Measurements from ENCODE around the gene SLC25A12.

The SLC25A12 gene

GRCh38 chr2:171747371-171747770 lies 146.7 kb downstream of the SLC25A12 start:
- Histone ChIP-seq H3K9me3 (ENCODE audit: severe bottlenecking) (no peaks in the 10 kb centered on the region), H3K36me3 (peaks cover 50% of the 10 kb centered on the region), H3K27me3 (ENCODE audit: insufficient read depth, low read depth, severe bottlenecking) (no peaks in the 10 kb centered on the region), H3K4me3 (ENCODE audit: low read depth, low read length) (no peak overlapping the region), H3K27ac (no peak overlapping the region)
- TF ChIP-seq CTCF (IDR thresholded peaks at IDR 0.05; ENCODE audit: low read depth, low read length): no peak
- no peak for DNase-seq

DNA sequence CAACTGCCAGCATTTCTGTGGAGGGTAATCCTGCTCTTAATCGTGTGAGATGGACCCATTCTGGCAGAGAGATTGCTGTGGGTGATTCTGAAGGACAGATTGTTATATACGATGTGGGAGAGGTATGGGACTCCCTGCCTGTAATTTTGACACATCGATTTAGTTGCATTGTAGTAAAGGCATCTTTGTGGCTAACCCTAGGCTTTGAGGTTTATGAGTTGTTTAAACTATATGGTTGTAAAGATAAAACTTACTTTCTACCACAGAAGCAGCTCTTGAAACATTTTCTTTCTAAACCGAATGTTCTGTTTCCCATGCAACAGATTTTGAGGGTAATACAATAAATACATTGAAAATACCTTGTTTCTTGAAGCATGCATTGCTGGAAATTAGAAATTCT lies 148.2 kb downstream of the SLC25A12 start:
- Histone ChIP-seq H3K27ac (no peak overlapping the region), H3K9me3 (ENCODE audit: severe bottlenecking) (no peaks in the 10 kb centered on the region), H3K4me3 (ENCODE audit: low read depth, low read length) (no peak overlapping the region), H3K36me3 (peaks cover 54% of the 10 kb centered on the region), H3K27me3 (ENCODE audit: insufficient read depth, low read depth, severe bottlenecking) (no peaks in the 10 kb centered on the region)
- no peak for TF ChIP-seq CTCF (IDR thresholded peaks at IDR 0.05; ENCODE audit: low read depth, low read length)
- DNase-seq: no peak

- Histone ChIP-seq H3K9me3 (ENCODE audit: severe bottlenecking) (no peaks in the 10 kb centered on the region), H3K4me3 (ENCODE audit: low read depth, low read length) (no peak overlapping the region), H3K36me3 (peaks cover 54% of the 10 kb centered on the region), H3K27ac (no peak overlapping the region), H3K27me3 (ENCODE audit: insufficient read depth, low read depth, severe bottlenecking) (no peaks in the 10 kb centered on the region)
- no peak for TF ChIP-seq CTCF (IDR thresholded peaks at IDR 0.05; ENCODE audit: low read depth, low read length)
- DNase-seq: no peak
Measured at GRCh38 chr2:171745141-171745540, 148.9 kb downstream of the SLC25A12 start.

DNA sequence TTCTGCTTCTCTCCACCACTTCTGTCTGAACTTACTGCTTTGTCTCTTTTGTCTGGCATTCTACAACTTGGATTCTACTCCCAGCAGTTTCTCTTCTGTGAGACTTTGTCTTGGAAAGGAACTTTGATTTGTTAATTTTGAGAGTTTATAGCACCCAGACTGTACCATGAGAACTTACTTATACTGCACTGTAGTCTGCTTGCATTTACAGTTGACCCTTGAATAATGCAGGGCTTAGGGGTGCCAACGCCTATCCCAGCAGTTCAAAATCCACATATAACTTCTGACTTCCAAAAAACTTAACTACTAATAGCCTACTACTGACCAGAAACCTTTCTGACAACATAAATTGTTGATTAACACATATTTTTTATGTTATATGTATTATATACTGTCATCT lies 151.3 kb downstream of the SLC25A12 start:
- Histone ChIP-seq H3K27ac (no peak overlapping the region), H3K36me3 (peaks cover 44% of the 10 kb centered on the region), H3K4me3 (ENCODE audit: low read depth, low read length) (no peak overlapping the region), H3K27me3 (ENCODE audit: insufficient read depth, low read depth, severe bottlenecking) (no peaks in the 10 kb centered on the region), H3K9me3 (ENCODE audit: severe bottlenecking) (no peaks in the 10 kb centered on the region)
- DNase-seq: no peak
- no peak for TF ChIP-seq CTCF (IDR thresholded peaks at IDR 0.05; ENCODE audit: low read depth, low read length)

- DNase-seq: no peak
- no peak overlapping the region for H3K4me3 ChIP-seq (ENCODE audit: low read depth, low read length)
- TF ChIP-seq CTCF (IDR thresholded peaks at IDR 0.05; ENCODE audit: low read depth, low read length): no peak
Measured at GRCh38 chr2:171741189-171741588, 152.9 kb downstream of the SLC25A12 start.

DNA sequence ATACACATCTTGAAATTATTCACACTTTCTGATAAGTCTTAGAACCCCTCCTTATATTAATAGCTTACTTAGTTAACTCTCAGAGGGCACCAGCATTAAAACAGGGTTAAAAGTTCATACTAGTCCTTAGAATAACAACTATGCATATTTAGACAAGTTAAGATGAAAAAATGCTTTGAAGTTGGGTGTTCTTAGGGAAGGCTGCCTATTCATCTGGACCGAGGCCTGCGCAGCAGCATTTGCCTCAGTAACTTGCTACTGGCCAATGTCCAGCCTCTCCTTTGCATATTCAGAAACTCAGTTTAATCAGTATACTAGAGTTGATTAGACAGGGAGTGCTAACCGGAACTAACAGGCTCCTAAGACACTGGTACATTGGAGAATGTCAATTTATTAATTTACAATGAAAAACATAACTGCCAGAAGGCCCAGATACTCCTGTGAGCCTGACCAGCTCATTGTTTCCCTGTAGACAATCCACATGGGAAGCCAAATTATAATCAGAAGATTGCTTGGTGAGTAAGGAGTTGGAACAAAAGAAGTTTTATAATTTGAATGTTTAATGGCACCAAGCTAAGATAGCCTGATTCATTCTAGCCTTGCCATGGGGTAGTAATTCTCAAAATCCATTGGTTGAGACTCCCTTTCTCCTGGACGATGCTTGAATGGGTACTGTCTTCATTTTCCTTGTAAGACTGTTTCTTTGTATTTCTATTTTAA lies 157.9 kb downstream of the SLC25A12 start:
- no peak for DNase-seq
- TF ChIP-seq CTCF (IDR thresholded peaks at IDR 0.05; ENCODE audit: low read depth, low read length): no peak
- no peaks in the 10 kb centered on the region for H3K27me3 ChIP-seq (ENCODE audit: insufficient read depth, low read depth, severe bottlenecking)
- H3K36me3 ChIP-seq: peaks cover 33% of the 10 kb centered on the region
- H3K9me3 ChIP-seq (ENCODE audit: severe bottlenecking): no peaks in the 10 kb centered on the region
- H3K4me3 ChIP-seq (ENCODE audit: low read depth, low read length): no peak overlapping the region
- no peak overlapping the region for H3K27ac ChIP-seq

More at GRCh38 chr2:171741189-171741588, 152.9 kb downstream of the SLC25A12 start:
- Histone ChIP-seq H3K9me3 (ENCODE audit: severe bottlenecking) (no peaks in the 10 kb centered on the region), H3K36me3 (peaks cover 38% of the 10 kb centered on the region), H3K27me3 (ENCODE audit: insufficient read depth, low read depth, severe bottlenecking) (no peaks in the 10 kb centered on the region), H3K27ac (no peak overlapping the region)
